GM12873 (cell line): ENCODE measurements around the gene TDRD1.

ENCODE experiments used
- CTCF ChIP-seq: IDR thresholded peaks from 2 replicates; pipeline ENCODE4 v1.5.1; 2012; ENCODE audit warnings: low read depth, mild to moderate bottlenecking, moderate library complexity, low read length, control low read depth; ENCODE audit not compliant: insufficient read depth; ENCODE audit errors: missing control alignments

The TDRD1 gene

GRCh38 chr10:114244126-114244525, 65.0 kb downstream of the TDRD1 start:
- TF ChIP-seq CTCF, result no peak

GRCh38 chr10:114245121-114245791, 66.1 kb downstream of the TDRD1 start:
- TF ChIP-seq CTCF, result no peak

GRCh38 chr10:114246679-114247305, 67.6 kb downstream of the TDRD1 start:
- no peak for TF ChIP-seq CTCF

- TF ChIP-seq CTCF, result no peak
Measured at GRCh38 chr10:114250236-114250635, 71.1 kb downstream of the TDRD1 start.

GRCh38 chr10:114250716-114251115, 71.6 kb downstream of the TDRD1 start:
- no peak for TF ChIP-seq CTCF

- TF ChIP-seq CTCF, result no peak
Measured at GRCh38 chr10:114252092-114252491, 72.9 kb downstream of the TDRD1 start.

- no peak for TF ChIP-seq CTCF
Measured at GRCh38 chr10:114252883-114253282, 73.7 kb downstream of the TDRD1 start.
